Nephron (organoid): ENCODE data around the gene POGLUT2.

ENCODE experiments used
- H3K27ac Mint-ChIP-seq, 3 experiments: 2 replicates each; pipeline ENCODE4 v1.8.0; 2020; ENCODE audit warnings: mixed read lengths in 3 of 3, mild to moderate bottlenecking in 2 of 3, moderate library complexity in 1 of 3
- H3K27me3 Mint-ChIP-seq: 2 replicates; pipeline ENCODE4 v1.8.0; 2021; ENCODE audit warnings: low read depth, mild to moderate bottlenecking, moderate library complexity, mixed read lengths
- H3K36me3 Mint-ChIP-seq: 2 replicates; pipeline ENCODE4 v1.8.0; 2020; ENCODE audit warnings: low read depth, mixed read lengths
- H3K4me1 Mint-ChIP-seq: 2 replicates; pipeline ENCODE4 v1.8.0; 2020; ENCODE audit warnings: mixed read lengths
- H3K4me3 Mint-ChIP-seq, 3 experiments: 2 replicates each; pipeline ENCODE4 v1.8.0; 2020; ENCODE audit warnings: mild to moderate bottlenecking in 3 of 3, mixed read lengths in 3 of 3, moderate library complexity in 2 of 3
- H3K9me3 Mint-ChIP-seq: 2 replicates; pipeline ENCODE4 v1.8.0; 2020; ENCODE audit warnings: mixed read lengths
- CTCF ChIP-seq, 3 experiments: fragments of 200-600 bp; sonication (generic); IDR thresholded peaks; one replicate each; pipeline ENCODE4 v1.5.0; 2021; ENCODE audit warnings: antibody characterized with exemption in 3 of 3; ENCODE audit not compliant: unreplicated experiment in 3 of 3

Gene POGLUT2

GRCh38 chr13:102774214-102774568, 24.6 kb downstream of the POGLUT2 start:
- no peaks in the 10 kb centered on the region for H3K36me3 Mint-ChIP-seq
- TF ChIP-seq CTCF (IDR thresholded peaks at IDR 0.05; ENCODE audit: unreplicated experiment in 3 of 3) = no peak
- H3K27ac Mint-ChIP-seq = peak overlapping the region; percentile 66 to 88 (median 84)
- peaks cover 3% of the 10 kb centered on the region for H3K27me3 Mint-ChIP-seq
- H3K4me1 Mint-ChIP-seq = peaks cover 18% of the 10 kb centered on the region
- peak overlapping the region; percentile 85 to 96 (median 90) for H3K4me3 Mint-ChIP-seq
- no peaks in the 10 kb centered on the region for H3K9me3 Mint-ChIP-seq

- TF ChIP-seq CTCF (IDR thresholded peaks at IDR 0.05; ENCODE audit: unreplicated experiment in 3 of 3) = no peak
Measured at GRCh38 chr13:102773441-102774213, 25.1 kb downstream of the POGLUT2 start, which contains the start of gene TEX30. Gene TEX30, minus strand, starts transcription at chr13:102773786. Its CDS starts 3,760 bp downstream, at chr13:102770026.

GRCh38 chr13:102772042-102772425, 26.7 kb downstream of the POGLUT2 start:
- Mint-ChIP-seq H3K27ac (no peak overlapping the region), H3K4me1 (peaks cover 18% of the 10 kb centered on the region), H3K9me3 (no peaks in the 10 kb centered on the region), H3K27me3 (peaks cover 3% of the 10 kb centered on the region), H3K36me3 (no peaks in the 10 kb centered on the region), H3K4me3 (peak overlapping the region; percentile 37 to 96 (median 85))
- no peak for TF ChIP-seq CTCF (IDR thresholded peaks at IDR 0.05; ENCODE audit: unreplicated experiment in 3 of 3)

More at GRCh38 chr13:102773441-102774213, 25.1 kb downstream of the POGLUT2 start, which contains the start of gene TEX30:
- H3K36me3 Mint-ChIP-seq = no peaks in the 10 kb centered on the region
- peak within 1 kb of the TSS; percentile 80 to 88 (median 84) for H3K27ac Mint-ChIP-seq
- H3K4me3 Mint-ChIP-seq = peak within 1 kb of the TSS; percentile 85 to 97 (median 96)
- H3K27me3 Mint-ChIP-seq = peaks cover 3% of the 10 kb centered on the region
- H3K9me3 Mint-ChIP-seq = no peaks in the 10 kb centered on the region
- H3K4me1 Mint-ChIP-seq = peaks cover 18% of the 10 kb centered on the region

- no peak for TF ChIP-seq CTCF (IDR thresholded peaks at IDR 0.05; ENCODE audit: unreplicated experiment in 3 of 3)
- H3K36me3 Mint-ChIP-seq = peaks cover 4% of the 10 kb centered on the region
- peak overlapping the region; percentile 37 to 96 (median 85) for H3K4me3 Mint-ChIP-seq
- peaks cover 3% of the 10 kb centered on the region for H3K27me3 Mint-ChIP-seq
- H3K4me1 Mint-ChIP-seq = peaks cover 18% of the 10 kb centered on the region
- no peak overlapping the region for H3K27ac Mint-ChIP-seq
- H3K9me3 Mint-ChIP-seq = no peaks in the 10 kb centered on the region
Measured at GRCh38 chr13:102771298-102772041, 27.3 kb downstream of the POGLUT2 start.

- Mint-ChIP-seq H3K4me3 (peak overlapping the region in 2 of 3 experiments; percentile 43 to 54), H3K36me3 (peaks cover 8% of the 10 kb centered on the region), H3K27ac (no peak overlapping the region), H3K27me3 (peaks cover 3% of the 10 kb centered on the region), H3K9me3 (no peaks in the 10 kb centered on the region), H3K4me1 (peaks cover 18% of the 10 kb centered on the region)
- TF ChIP-seq CTCF (IDR thresholded peaks at IDR 0.05; ENCODE audit: unreplicated experiment in 3 of 3) = no peak
Measured at GRCh38 chr13:102770435-102770834, 28.3 kb downstream of the POGLUT2 start.
